Measurements from ENCODE around the gene NPB.

Gene NPB

DNA sequence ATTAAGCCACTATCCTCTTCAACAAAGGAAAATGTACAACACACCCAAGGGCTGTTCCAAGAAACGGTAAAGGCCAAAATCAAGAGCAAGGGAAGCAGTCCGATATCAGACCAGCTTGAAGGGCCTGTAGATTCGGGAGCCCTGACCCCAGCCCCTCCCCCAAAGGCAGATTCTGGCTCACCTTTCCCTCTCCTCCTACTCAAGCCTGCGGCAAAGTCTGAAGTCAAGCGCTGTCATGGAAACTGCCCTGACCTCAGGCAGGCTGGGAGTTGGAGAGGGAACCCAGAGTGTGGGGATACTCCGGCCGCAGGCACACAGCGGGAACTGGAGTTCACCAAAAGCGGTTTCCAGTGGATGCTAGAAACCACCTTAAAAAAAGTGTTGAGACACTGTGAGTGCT, 12.4 kb upstream of the NPB start:
- Histone ChIP-seq H3K9me3 (no peaks in the 10 kb centered on the region), H3K4me3 (no peak overlapping the region), H3K4me1 (peaks cover 0 to 42% (median 31%) of the 10 kb centered on the region in 4 donors), H3K27ac (no peak overlapping the region), H3K36me3 (peaks cover 32 to 66% (median 52%) of the 10 kb centered on the region in 3 donors), H3K27me3 (no peaks in the 10 kb centered on the region)
- TF ChIP-seq, protein P1, sequence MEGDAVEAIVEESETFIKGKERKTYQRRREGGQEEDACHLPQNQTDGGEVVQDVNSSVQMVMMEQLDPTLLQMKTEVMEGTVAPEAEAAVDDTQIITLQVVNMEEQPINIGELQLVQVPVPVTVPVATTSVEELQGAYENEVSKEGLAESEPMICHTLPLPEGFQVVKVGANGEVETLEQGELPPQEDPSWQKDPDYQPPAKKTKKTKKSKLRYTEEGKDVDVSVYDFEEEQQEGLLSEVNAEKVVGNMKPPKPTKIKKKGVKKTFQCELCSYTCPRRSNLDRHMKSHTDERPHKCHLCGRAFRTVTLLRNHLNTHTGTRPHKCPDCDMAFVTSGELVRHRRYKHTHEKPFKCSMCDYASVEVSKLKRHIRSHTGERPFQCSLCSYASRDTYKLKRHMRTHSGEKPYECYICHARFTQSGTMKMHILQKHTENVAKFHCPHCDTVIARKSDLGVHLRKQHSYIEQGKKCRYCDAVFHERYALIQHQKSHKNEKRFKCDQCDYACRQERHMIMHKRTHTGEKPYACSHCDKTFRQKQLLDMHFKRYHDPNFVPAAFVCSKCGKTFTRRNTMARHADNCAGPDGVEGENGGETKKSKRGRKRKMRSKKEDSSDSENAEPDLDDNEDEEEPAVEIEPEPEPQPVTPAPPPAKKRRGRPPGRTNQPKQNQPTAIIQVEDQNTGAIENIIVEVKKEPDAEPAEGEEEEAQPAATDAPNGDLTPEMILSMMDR (IDR thresholded peaks at IDR 0.05), result no peak
- DNase-seq, result no peak
- intact Hi-C loops (cut with DNase I; ENCODE audit: low total_unique reads), result no loop called here

DNA sequence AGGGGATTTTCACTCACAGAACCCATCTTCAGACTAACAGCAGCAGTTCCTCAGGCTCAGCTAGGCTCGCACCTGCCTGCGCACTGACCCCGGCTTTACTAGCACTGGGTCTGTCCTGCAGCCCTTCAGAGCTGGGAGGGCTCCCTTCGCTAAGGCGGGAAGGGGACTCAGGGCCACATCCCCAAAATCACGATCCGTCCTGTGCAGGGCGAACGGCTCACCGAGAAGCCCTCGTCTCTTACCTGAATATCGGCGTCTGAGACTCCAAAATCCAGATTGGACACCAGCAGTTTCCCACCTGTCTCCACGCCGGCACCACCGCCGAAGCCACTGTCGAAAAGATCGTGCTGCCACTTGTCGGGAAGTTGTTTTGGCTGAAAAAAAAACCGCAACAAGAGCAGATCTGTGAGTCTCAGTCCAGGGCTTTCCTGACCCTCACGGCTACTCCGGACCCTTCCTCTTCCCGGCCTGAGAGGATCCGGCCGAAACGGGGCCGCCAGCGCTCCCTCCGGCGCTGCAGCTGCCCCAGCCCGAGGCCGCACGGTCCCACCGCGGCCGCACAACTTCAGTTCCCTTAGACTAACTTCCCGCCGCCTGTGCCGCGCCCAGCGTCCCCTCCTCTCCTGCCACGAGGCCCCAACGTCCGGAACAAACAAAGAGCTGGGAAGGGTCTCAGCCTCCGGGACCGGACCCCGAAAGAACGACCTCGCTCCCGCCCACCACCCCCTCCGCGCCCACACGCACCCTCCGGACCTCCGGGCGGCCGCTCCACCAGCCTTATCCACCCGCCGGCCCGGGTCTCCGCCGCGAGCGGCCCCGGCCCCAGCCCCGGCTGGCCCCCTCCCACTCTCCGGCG, 11.4 kb upstream of the NPB start:
- Histone ChIP-seq H3K4me3 (peak overlapping the region; percentile 90 to 98), H3K27ac (peak overlapping the region; percentile 95 to 96), H3K36me3 (peaks cover 35 to 65% (median 47%) of the 10 kb centered on the region in 3 donors), H3K4me1 (peaks cover 0 to 32% (median 25%) of the 10 kb centered on the region in 4 donors), H3K9me3 (no peaks in the 10 kb centered on the region), H3K27me3 (no peaks in the 10 kb centered on the region)
- intact Hi-C loops (cut with DNase I; ENCODE audit: low total_unique reads), result no loop called here
- TF ChIP-seq, protein P1 (IDR thresholded peaks at IDR 0.05), result no peak
- peak in 1 of 2 donors; percentile 65 for DNase-seq

DNA sequence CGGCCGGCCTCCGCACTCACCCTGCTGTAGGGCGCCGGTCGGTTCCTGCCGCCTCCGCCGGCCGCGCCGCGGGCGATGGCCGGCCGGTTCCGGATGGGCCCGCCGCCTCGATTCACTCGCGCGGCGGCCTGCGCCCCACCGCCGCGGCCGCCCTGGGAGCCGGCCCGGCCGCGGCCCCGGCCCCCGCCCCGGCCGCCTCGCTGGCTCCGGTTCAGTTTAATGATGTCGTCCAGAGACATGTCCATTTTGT, 10.8 kb upstream of the NPB start:
- Histone ChIP-seq H3K36me3 (peaks cover 40 to 65% (median 47%) of the 10 kb centered on the region in 3 donors), H3K4me3 (peak overlapping the region; percentile 90 to 98), H3K4me1 (peaks cover 0 to 32% (median 25%) of the 10 kb centered on the region in 4 donors), H3K27ac (peak overlapping the region; percentile 95 to 96), H3K27me3 (no peaks in the 10 kb centered on the region), H3K9me3 (no peaks in the 10 kb centered on the region)
- TF ChIP-seq, protein P1 (IDR thresholded peaks at IDR 0.05), result no peak
- no peak for DNase-seq
- intact Hi-C loops (cut with DNase I; ENCODE audit: low total_unique reads), result no loop called here

DNA sequence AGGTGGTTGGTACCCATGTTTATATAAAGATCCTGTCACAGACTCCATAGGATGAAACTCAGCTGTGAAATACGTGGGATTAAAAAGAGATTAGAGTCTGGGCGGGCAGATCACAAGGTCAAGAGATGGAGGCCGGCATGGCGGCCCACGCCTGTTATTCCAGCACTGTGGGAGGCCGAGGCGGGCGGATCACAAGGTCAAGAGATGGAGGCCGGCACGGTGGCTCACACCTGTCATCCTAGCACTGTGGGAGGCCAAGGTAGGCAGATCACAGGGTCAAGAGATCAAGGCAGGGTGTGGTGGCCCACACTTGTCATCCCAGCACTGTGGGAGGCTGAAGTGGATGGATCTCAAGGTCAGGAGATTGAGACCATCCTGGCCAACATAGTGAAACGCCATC, 6.6 kb upstream of the NPB start:
- DNase-seq, result no peak
- Histone ChIP-seq H3K27ac (no peak overlapping the region), H3K4me1 (peaks cover 0 to 21% (median 13%) of the 10 kb centered on the region in 4 donors), H3K27me3 (no peaks in the 10 kb centered on the region), H3K36me3 (peaks cover 36 to 66% (median 36%) of the 10 kb centered on the region in 3 donors), H3K9me3 (no peaks in the 10 kb centered on the region), H3K4me3 (no peak overlapping the region)
- TF ChIP-seq, protein P1 (IDR thresholded peaks at IDR 0.05), result no peak
- intact Hi-C loops (cut with DNase I; ENCODE audit: low total_unique reads), result no loop called here

DNA sequence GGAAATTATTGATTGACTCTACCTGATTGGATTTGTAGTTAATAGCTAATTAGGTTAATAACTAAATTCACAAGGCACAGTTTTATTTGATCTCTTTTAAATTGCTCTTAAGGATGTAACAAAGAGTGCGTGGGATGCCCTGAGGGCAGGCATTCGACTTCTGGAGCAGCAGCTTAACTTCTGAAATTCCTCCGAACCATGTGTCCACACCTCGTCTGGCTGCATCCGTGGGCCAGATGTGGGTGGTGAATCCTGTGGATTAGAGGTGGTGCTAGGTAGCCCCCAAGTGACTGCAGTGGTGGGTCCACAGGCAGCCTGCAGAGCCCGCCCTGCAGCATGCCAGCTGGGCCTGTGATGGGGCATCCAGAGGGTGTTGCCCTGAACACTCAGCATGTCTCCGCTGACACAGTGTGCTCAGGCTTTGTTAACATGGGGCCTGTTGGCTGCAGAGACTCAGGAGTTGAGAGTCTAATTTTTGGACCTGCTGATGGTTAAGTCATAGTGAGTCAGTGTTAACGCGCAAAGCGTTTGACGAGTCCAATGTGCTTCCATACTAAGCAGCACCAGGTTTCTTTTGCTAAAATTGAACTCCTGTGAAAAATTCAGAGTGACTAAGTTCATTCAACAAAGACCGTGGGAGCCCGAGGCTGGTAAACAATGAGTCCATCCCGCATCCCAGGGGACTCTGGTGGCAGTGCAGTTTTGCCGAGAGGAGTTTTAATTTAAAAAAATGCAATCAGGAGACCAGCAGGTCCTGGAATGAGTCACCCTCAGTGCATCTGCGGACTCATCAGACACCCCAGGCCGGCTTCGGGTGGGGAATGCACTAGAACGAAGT, 3.8 kb upstream of the NPB start:
- TF ChIP-seq, protein P1 (IDR thresholded peaks at IDR 0.05), result no peak
- Histone ChIP-seq H3K9me3 (no peaks in the 10 kb centered on the region), H3K4me3 (no peak overlapping the region), H3K4me1 (peaks cover 0 to 21% (median 16%) of the 10 kb centered on the region in 4 donors), H3K27me3 (no peaks in the 10 kb centered on the region), H3K36me3 (peaks cover 36 to 71% (median 40%) of the 10 kb centered on the region in 3 donors), H3K27ac (no peak overlapping the region)
- DNase-seq, result no peak
- intact Hi-C loops (cut with DNase I; ENCODE audit: low total_unique reads), result no loop called here
